Fibroblast of skin of right biceps (primary cell): ENCODE data around the gene PIGL.
"Not testable (repeated sequence)": the region's sequence is repeated elsewhere in the genome, so short reads cannot be mapped to it uniquely, and the experiment has no call there.

Experiments used
- DNase-seq: peaks from one replicate; pipeline ENCODE4 v3.0.0-alpha.2; 2013

PIGL gene

GRCh38 chr17:16277163-16277562 is 60.2 kb downstream of the PIGL start:
- DNase-seq = no peak

- peak; percentile 83 for DNase-seq
Observed at GRCh38 chr17:16281351-16281750, 64.3 kb downstream of the PIGL start.

- peak; percentile 91 for DNase-seq
Observed at GRCh38 chr17:16282522-16282921, 65.5 kb downstream of the PIGL start.

DNA sequence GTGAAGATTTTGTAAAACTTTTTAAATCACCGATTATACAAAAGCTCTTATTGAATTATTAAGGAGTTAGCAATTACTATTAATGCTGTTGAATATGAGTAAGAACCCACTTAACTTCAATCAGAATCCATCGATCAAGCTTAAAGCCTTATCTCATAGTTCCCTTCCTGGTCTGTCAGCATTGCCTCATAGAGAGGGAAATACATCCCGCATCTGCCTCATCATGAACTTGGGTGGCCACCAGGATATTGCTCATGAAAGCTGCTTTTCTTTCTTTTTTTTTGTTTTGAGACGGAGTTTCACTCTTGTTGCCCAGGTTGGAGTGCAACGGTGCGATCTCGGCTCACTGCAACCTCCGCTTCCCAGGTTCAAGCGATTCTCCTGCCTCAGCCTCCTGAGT is 66.7 kb downstream of the PIGL start:
- peak; percentile 77 for DNase-seq

- no peak for DNase-seq
Observed at GRCh38 chr17:16285646-16286008, 68.6 kb downstream of the PIGL start.

DNA sequence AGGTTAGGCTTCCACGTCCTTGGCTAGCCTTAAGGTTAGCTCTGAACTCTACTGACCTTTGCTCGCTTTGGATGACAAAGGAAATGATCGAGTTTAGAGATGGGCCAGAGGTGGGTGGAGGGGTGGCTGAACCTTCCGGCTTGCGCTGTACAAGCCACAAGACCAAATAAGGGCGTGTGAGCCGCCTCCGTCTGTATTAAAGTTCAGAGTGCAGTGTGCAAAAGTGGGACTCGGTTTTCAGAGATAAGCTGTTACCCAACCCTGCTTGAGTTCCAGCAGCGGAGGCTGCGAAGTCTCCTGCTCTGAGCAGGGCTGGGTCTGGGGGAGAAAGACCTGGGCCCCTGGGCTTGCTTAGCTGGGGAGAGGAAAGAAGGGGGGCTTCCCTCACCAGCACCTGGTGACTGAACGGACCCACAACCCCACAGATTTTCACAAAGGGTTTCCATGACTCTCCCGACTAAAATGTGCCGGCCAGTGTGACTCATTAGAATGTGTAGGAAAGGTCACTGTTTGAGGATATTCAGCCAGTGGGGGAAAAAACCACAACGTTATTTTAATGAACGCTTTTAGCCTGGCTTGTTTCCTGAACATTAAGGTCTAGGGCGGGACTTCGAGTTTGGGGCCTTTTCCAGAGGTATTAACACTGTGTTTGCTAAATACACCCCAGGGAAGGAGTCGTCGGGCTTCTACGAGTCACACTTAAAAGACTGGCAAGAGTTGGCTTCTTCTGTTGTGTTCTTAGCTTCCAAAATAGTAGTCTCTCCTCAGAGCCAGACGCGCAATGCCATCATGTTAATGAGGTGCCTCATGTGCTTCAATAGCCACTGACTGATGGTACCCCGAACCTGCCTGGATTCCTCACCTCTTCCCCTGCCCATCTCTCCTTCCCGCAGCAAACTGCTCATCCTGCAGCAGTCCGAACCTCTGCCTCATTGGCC is 69.3 kb downstream of the PIGL start:
- DNase-seq = peak; percentile 99

- DNase-seq = no peak
Observed at GRCh38 chr17:16286947-16287562, 70.0 kb downstream of the PIGL start.

DNA sequence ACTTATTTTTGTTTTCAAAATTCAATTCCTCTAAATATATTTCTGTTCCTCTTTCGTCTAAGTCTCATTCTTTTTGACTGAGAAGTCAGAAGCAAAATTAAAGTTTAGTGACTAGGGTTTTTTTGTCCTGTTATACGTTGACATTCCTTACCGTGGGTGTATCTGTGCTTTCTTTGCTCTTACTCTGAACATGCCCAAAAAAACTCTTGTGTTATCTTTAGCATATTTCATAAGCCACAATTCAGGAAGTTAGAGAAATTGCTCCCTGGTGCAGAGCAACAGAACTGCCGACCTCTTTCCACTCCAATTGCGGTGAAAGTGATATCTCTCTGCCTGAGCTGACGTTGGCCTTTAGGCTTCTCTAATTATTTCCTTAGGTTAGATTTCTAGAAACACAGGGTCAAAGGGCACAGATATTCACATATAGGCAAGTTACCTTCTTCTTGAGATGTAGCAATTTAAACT is 70.6 kb downstream of the PIGL start:
- peak; percentile 88 for DNase-seq

- DNase-seq = peak; percentile 47
Observed at GRCh38 chr17:16288860-16289571, 72.0 kb downstream of the PIGL start.

- no peak for DNase-seq
Observed at GRCh38 chr17:16293931-16294330, 76.9 kb downstream of the PIGL start.

DNA sequence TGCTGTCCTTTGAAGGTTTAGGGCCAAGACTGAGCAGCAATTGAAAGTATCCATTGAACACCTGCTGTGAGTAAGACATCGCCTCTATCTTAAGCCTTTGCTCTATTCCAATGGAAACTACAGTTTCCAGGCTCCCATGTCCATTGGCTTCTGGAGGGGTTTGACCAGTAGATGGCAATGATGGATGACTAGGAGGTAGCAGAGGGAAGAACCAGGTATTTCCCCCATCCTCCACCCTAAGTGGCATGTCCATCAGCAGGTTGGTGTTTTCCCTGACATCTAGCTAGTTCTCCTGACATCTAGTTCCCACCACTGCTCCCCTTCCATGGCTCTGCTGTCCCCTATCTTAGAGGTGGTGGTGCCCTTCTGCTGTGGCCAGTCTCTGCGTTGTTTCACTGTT is 77.5 kb downstream of the PIGL start:
- DNase-seq = no peak

- not testable (repeated sequence) for DNase-seq
Observed at GRCh38 chr17:16296072-16296471, 79.1 kb downstream of the PIGL start.

DNA sequence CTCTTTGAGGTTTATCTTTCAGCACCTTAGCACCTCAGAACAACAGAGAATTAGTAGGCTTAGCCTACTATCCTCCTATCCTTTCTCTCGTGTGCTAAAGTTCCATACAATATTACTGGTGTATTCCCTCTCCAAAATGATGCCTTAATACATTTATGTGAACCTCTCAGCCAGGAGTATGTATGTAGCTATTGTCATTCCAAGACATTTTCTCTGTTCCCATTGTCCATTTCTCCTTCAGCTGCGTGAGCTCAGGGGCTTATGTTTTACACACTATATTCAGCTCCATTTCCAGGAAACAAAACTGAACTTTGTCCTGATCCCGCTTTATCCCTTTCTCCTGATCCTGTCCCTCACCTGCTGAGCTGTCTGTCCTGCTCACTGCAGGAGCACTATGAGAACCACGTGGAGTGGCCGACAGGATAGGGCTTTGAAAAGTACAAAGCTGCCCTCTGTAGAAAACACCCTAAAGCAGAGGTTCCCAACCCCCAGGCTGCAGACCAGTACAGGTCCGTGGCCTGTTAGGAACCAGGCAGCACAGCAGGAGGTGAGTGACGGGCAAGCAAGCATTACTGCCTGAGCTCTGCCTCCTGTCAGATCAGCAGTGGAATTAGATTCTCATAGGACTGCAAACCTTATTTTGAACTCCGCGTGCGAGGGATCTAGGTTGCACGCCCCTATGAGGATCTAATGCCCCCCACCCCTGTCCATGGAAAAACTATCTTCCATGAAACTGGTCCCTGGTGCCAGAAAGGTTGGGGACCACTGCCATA is 80.5 kb downstream of the PIGL start:
- no peak for DNase-seq

DNA sequence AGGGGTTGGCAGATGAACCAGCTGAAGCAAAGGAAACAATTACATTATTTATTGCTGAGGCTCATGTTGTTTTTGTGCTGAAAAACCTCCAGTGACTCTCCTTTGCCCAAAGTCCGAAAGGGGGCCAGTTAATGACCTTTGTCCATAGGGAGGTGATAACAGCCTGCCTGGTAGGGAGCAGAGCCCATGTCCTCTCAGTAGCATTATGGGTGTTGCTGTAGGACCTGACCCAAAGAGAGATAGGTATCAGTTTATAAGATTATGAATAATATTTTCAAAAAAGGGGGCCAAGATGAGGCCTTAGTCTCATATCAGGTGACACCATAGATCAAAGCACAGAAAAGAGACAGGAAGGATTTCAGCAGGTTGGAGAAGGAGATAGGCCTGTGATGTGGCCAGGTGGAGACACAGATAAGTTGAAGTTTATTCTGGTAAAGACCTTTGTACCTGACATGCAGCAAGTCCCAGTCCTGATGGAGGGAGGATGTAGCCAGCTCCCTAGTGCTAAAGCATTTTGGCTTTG is 81.2 kb downstream of the PIGL start:
- no peak for DNase-seq

DNA sequence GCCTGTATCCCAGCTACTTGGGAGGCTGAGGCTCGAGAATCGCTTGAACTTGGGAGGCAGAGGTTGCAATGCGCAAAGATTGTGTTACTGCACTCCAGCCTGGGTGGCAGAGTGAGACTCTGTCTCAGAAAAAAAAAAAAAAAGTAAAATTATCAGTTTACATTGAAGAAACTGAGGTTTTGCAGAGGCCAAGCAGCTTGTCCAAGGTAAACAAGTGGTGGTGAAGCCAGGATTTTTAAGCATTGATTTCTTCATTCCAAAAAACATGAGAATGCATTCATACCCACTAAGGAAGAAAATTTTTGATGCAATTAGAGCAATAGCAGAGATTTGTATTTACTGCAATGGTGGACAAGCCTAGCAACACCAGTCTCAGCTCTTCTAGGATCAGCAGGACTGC is 83.5 kb downstream of the PIGL start:
- no peak for DNase-seq

DNA sequence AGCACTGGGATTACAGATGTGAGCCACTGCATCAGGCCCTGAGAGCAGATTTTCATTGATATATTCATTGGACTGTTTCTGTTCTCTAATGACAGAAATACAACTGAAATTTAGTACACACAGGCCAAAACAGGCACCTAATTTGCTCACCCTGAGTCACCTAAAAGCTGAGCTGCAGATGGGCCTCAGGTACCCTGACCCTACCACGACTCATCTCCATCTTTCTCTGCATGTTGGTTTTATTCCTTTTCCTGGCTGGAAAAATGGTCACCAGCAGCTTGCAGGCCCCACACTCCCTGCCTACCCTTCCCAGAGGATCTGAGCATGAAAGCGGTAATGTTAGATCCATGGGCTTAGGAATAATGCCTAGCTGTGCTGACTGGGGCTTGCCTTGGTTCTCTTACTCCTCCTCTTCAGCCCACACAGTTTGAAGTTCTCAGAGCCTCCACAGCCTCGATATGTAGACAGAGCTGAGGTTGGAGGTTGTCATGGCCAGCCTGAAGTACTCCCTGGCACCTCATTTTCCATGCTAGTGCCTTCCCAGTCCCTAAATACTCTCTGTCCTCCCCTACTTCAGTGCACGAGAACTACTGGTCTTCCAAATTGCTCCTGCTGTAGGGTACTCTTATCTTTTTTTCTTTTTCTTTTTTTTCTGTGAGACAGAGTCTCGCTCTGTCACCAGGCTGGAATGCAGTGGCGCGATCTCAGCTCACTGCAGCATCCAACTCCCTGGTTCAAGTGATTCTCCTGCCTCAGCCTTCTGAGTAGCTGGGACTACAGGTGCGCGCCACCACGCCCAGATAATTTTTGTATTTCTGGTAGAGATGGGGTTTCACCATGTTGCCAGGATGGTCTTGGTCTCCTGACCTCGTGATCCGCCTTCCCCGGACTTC is 85.2 kb downstream of the PIGL start:
- no peak for DNase-seq

DNA sequence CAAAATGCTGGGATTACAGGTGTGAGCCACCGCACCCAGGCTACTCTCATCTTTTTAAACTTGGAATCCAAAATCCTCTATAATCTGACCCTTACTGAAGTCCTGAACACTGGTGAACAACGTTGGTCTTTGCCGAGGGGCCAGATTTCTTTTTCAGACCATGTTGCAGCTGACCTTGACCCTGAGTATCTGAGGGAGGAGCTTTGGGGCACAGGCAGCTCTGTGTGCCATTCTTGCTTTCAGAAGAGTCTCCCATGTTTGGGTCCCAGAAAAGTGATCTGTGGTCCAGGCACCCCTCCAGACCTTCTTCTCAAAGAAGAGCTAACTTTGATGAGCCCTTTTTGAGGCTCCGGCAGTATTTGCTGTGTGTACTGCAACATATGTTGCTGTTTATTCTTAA is 85.8 kb downstream of the PIGL start:
- no peak for DNase-seq

GRCh38 chr17:16304830-16305229 is 87.8 kb downstream of the PIGL start:
- DNase-seq = peak; percentile 48

- no peak for DNase-seq
Observed at GRCh38 chr17:16306211-16306610, 89.2 kb downstream of the PIGL start.

GRCh38 chr17:16312061-16312460 is 95.1 kb downstream of the PIGL start:
- not testable (repeated sequence) for DNase-seq
